22Rv1 (cell line): Measurements from ENCODE around the gene CRADD.

ENCODE experiments used
- ZFX ChIP-seq: fragments of 450-650 bp; IDR thresholded peaks from 2 replicates; pipeline ENCODE4 v1.6.1; 2017; ENCODE audit warnings: antibody characterized with exemption, borderline replicate concordance
- TF ChIP-seq, protein P1 (sequence below): fragments of 450-650 bp; IDR thresholded peaks from 2 replicates; pipeline ENCODE4 v1.5.1; 2017; ENCODE audit warnings: mild to moderate bottlenecking

DNA sequence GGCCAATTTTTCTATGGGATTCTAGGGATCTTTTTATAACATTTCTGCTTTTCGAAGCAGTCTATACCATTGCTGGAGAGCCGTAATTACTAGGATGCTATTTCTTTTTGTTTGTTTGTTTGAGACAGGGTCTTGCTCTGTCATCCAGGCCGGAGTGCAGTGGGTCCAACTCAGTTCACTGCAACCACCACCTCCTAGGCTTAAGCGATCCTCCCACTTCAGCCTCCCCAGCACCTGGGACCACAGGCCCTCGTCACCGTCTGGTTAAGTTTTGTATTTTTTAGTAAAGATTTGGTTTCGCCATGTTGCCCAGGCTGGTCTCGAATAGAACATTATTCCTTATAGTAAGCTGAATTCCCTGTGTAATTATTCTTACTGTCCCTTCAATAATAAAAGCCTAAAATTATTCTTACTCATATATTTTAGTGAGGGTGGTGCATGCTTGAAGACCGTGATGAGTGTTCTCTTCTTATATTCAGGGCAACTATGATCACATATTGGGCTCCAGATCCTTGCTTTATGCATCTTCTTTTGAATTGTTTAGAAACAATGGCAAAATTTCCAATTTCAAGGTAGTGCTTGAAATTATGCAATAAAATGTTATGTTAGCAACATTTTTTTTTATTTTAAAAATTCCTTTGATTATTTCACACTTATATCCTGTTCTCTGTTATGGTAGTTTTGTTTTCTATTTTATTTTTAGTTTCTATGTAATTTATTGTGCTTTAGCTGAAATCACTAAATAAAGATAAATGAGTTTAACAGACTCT is 66.2 kb downstream of the CRADD start:
- TF ChIP-seq, protein P1, sequence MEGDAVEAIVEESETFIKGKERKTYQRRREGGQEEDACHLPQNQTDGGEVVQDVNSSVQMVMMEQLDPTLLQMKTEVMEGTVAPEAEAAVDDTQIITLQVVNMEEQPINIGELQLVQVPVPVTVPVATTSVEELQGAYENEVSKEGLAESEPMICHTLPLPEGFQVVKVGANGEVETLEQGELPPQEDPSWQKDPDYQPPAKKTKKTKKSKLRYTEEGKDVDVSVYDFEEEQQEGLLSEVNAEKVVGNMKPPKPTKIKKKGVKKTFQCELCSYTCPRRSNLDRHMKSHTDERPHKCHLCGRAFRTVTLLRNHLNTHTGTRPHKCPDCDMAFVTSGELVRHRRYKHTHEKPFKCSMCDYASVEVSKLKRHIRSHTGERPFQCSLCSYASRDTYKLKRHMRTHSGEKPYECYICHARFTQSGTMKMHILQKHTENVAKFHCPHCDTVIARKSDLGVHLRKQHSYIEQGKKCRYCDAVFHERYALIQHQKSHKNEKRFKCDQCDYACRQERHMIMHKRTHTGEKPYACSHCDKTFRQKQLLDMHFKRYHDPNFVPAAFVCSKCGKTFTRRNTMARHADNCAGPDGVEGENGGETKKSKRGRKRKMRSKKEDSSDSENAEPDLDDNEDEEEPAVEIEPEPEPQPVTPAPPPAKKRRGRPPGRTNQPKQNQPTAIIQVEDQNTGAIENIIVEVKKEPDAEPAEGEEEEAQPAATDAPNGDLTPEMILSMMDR, result no peak
- no peak for TF ChIP-seq ZFX
